ENCODE data around the gene LSR. TPM values are rescaled to one million over a fixed set of nuclear protein-coding genes. Genes with fewer than 3 reads are reported as not detected.

Gene LSR
- total RNA-seq, 2 donors from 2014 or later: 7.5 to 7.6 TPM

DNA sequence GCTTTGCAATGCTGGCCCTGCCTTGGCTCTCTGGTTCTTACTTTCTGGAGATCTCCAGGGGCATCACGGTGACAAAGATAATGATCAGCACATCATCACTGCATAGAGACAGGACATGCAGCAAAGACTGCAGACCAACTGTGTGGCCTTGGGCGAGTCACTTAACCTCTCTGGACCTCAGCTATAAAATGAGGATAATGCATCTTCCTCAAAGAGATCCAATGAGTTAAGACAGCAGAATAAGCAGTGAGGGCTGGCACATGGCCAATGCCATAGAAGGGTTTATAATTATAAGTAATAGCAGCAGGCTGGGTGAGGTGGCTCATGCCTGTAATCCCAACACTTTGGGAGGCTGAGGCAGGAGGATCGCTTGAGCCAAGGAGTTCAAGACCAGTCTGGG, 45.5 kb downstream of the LSR start:
- ATAC-seq: no peak
- no peak for DNase-seq

DNA sequence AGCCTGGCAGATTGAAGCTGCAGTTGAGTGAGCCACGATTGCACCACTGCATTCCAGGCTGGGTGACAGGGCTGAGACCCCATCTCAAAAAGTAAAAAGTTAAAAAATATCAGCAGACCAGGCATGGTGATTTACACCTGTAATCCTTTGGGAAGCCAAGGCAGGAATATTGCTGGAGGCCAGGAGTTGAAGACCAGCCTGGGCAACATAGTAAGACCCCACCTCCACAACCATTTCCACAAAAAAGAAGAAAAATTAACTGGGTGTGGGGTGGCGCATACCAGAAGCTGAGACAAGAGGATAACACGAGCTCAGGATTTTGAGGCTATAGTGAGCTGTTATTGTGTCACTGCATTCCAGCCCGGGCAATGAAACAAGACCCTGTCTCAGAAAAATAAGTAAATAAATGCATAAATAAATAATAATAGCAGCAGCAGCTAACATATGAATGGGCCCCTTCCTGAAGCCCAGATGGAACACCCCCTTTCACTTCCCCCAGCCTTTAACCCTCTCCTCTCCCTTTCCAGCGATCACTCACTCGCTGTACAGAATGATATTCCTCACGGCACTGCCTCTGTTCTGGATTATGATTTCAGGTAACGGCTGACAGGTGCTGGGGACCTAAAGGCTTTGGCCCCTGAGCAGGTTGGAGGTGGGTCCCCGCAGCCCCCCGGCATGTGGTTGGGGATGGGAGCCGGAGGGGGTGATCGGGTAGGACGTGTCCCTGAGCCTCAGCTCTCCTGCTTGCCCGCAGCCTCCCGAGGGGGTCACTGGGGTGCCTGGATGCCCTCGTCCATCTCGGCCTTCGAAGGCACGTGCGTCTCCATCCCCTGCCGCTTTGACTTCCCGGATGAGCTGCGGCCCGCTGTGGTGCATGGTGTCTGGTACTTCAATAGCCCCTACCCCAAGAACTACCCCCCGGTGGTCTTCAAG, 46.3 kb downstream of the LSR start:
- DNase-seq (no peak), ATAC-seq (no peak)
- intact Hi-C loops (cut with DNase I): no loop called here

More for the DNA sequence above, 45.5 kb downstream of the LSR start:
- intact Hi-C loops (cut with DNase I): no loop called here

DNA sequence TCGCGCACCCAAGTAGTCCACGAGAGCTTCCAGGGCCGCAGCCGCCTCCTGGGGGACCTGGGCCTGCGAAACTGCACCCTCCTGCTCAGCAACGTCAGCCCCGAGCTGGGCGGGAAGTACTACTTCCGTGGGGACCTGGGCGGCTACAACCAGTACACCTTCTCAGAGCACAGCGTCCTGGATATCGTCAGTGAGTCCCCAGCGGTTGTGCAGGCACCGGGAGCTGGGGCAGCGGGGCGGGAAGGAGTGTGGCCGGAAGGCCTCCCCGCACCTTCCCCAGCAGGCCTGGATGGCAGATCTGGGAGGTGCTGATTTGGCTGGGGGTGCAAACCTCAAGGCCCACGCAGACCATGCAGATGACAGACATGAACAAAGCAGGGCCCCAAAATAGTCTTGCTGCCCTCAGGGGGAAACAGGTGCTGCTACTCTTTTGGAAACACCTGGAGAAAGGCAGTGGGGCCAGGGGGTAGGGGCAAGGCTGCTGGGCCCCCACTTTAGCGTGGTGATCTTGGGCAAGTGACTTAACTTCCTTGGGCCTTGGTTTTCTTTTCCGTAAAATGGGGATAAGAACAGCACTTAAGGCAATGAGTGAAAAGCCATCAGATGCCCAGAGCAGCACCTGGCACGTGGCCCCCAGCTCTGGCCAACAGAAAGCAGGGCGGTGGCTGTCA, 47.1 kb downstream of the LSR start:
- DNase-seq: no peak
- ATAC-seq: no peak
- intact Hi-C loops (cut with DNase I): no loop called here

DNA sequence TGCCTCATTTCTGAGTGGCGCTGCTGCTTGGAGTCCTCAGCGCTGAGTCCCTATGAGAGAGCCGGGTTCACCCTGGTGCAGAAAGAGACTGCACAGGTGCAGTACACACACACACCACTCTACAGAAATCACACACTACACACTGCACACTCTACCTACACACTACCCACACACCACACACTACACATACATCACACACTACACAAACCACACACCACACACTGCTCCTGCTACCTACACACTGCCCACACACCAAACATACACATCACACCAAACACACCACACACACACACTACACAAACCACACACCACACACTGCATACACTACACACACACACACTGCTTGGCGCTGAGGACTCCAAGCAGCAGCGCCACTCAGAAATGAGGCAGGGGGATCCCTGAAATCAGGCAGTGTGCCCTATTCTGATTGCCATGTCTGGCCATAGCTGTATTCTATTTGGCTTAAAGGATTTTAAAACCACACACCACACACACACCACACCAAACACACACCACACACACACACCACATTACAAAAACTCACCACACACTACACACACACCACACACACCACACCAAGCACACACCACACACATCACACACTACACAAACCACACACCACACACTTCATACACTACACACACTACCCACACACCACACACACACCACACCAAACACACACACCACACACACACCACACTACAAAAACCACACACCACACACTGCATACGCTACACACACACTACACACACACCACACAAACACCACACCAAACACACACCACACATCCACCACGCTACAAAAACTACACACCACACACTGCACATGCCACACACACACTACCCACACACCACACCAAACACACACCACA, 48.1 kb downstream of the LSR start:
- ATAC-seq (no peak), DNase-seq (no peak)
- intact Hi-C loops (cut with DNase I): no loop called here

DNA sequence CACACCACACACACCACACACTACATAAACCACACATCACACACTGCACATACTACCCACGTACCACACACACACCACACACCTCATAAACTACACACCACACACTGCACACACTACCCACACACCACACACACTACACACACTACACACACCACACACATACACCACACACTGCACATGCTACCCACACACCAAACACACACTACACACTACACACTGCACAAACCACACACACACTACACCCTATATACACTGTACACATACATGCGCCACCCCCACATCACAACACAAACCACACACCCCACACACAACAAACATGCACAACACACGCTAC, 48.7 kb downstream of the LSR start:
- ATAC-seq: no peak
- DNase-seq: no peak
- intact Hi-C loops (cut with DNase I): no loop called here

DNA sequence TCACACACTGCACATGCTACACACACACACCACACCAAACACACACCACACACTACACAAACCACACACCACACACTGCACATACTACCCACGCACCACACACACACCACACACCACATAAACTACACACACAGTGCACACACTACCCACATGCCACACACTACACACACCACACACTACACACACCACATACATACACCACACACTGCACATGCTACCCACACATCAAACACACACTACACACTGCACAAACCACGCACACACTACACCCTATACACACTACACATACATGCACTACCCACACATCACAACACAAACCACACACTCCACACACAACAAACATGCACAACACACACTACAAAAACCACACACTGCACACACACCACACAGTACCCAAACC, 49.1 kb downstream of the LSR start:
- intact Hi-C loops (cut with DNase I): no loop called here
- ATAC-seq: no peak
- no peak for DNase-seq

DNA sequence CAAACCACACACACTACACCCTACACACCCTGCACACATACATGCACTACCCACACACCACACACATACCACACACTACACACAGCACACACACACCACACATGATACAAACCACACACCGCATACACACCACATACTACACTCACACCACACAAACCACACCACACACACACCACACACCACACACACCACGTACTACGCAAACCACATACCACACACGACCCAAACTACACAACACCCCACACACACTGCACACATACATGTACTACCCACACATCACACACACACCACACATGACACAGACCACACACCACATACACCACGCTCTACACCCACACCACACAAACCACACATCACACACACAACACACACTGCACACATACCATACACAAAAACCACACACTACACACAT, 49.8 kb downstream of the LSR start:
- ATAC-seq: no peak
- DNase-seq: no peak
- intact Hi-C loops (cut with DNase I): no loop called here

DNA sequence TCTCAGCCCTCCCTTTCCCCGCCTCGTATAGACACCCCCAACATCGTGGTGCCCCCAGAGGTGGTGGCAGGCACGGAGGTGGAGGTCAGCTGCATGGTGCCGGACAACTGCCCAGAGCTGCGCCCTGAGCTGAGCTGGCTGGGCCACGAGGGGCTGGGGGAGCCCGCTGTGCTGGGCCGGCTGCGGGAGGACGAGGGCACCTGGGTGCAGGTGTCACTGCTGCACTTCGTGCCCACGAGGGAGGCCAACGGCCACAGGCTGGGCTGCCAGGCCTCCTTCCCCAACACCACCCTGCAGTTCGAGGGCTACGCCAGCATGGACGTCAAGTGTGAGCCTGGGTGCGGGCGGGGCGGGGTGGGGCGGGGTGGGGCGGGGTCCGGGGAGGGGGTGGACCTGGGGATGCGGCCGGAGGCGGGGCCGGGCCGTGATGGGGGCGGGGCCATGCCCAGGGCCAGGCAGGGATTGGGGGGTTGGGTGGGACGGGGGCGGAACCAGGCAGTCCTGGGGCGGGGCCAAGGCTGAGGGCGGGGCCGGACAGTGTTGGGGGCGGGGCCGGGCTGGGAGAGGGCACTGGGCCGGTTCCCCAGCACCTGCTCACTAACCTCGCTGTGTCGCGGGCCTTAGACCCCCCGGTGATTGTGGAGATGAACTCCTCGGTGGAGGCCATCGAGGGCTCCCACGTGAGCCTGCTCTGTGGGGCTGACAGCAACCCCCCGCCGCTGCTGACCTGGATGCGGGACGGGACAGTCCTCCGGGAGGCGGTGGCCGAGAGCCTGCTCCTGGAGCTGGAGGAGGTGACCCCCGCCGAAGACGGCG, 50.9 kb downstream of the LSR start:
- DNase-seq (no peak), ATAC-seq (peak; percentile 23 to 50)
- intact Hi-C loops (cut with DNase I): no loop called here

DNA sequence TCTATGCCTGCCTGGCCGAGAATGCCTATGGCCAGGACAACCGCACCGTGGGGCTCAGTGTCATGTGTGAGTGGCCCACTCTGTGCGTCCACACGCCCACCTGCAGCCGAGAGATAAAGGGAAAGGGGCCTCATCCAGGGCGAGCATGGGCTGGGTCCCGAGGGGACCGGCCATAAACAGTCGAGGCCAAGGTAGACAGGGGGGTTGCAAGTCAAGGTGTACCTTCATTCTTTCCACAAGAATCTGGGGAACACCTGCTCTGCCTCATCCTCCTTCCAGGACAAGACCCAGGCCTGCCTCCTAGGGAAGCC, 51.5 kb downstream of the LSR start:
- DNase-seq (no peak), ATAC-seq (no peak)
- intact Hi-C loops (cut with DNase I): no loop called here

DNA sequence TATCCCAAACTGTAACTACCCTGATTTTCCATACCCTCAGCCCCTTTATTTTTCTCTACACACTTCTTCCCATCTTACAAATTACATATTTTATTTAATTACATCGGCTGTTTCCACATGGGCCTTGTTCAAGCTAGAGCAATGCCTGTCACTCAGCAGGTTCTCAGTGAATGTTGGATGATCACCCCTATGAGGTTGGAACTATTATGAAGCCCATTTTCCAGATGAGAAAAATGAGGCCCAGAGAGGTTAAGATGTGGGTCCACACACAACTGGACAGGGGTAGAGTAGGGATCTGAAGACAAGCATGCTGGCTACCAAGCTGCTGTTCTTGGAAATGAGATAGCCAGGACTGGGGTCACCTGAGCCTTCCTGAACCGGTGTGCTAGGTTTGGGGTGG, 53.2 kb downstream of the LSR start:
- ATAC-seq (no peak), DNase-seq (no peak)
- intact Hi-C loops (cut with DNase I): no loop called here

DNA sequence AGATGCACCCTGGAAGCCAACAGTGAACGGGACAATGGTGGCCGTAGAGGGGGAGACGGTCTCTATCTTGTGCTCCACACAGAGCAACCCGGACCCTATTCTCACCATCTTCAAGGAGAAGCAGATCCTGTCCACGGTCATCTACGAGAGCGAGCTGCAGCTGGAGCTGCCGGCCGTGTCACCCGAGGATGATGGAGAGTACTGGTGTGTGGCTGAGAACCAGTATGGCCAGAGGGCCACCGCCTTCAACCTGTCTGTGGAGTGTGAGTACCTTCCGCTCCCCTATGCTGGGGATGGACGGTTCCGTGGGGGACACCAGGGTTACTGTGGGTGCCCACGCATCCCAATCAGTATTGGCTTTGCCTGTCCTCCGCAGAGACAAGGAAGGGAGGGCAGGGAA, 53.6 kb downstream of the LSR start:
- DNase-seq (no peak), ATAC-seq (no peak)
- intact Hi-C loops (cut with DNase I): no loop called here

DNA sequence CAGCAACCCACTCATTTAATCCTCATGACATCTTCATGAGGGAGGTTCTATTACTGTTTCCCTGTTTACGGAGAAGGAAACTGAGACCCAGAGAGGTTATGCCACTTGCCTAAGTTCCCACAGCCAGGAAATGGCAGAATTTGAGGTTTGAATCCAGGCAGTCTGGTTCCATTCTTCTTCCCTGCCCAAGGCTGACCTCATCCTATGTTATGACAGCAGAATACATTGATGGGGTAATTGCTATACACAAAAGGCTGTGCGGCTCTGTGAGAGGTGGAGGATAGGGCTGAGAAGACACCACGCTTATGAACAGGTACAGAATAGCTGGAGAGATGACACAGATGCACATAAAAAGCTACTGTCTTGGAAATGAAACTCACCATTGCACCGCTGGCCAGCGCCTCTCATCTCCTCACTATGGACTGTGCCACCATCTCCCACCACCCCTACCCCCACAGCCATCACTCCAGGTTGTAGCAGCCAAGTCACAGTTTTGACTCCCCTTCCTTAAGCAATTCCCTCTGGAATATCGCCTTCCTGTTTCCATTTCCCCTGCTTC, 54.6 kb downstream of the LSR start:
- ATAC-seq: no peak
- no peak for DNase-seq
- intact Hi-C loops (cut with DNase I): no loop called here

DNA sequence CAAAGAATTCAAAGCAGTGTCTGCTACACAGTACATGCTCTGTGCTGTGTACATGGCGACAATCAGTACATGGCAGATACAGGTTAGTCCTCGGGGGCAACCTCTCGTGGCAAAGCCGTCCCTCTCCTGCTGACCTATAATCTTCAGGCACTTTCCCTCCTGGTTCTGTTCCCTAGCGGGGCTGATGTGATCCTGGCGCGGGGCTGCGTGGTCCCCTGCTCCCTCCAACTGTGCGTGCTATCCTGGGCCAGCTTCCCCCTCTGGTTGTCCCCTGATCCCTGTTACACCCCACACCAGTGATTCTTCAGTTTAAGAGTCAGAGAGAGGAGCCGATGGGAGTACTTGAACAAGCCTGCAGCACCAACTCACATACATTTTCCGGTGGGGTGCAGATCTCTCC, 55.2 kb downstream of the LSR start:
- DNase-seq: no peak
- no peak for ATAC-seq
- intact Hi-C loops (cut with DNase I): no loop called here

DNA sequence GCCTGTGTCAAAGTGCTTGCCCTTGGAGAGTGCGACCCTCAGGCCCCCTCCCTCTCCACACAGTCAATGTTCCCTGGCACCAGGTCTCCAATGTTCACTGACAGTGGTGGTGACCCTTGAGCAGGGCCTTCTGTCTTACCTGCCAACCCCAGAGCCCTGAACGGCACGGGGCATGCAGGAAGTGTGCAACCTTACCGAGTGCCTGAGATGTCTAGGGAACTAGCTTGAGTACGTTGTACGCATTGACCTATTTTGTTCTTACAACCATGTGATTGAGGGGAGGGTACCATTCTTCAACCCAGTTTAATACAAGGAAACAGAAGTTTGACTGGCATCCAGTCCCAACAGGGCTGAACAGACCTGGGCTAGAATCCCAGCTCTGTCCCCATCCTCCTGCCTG, 56.4 kb downstream of the LSR start:
- ATAC-seq: no peak
- no peak for DNase-seq
- intact Hi-C loops (cut with DNase I): no loop called here

DNA sequence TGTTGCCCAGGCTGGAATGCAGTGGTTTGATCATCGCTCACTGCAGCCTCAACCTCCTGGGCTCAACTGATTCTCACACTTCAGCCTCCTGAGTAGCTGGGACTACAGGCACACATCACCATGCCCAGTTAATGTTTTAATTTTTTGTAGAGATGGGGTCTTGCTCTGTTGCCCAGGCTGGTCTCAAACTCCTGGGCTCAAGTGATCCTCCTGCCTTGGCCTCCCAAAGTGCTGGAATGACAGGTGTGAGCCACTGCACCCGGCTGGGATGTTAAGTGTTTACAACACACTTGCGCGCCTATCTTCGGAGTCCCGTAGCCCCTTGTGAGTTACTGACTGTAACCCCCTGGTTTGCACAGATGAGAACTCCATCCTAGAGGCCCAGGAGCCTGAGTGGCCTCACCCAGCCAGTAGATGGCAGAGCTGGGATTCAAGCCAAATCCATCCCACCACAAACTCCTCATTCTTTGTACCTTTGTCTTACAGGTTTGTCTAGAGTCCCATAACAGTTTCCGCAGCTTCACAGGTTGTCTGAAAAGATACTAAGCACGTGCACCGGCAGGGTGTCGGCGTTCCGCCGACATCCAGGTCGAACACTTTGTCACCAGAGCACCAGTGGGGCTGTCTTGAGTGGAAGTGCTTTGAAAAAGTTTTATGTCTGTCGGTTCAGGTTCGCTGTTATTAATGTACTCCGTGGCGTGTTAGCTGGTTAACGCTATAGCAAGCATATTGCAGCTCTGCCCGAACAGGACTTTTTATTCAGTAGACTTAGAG, 57.9 kb downstream of the LSR start:
- ATAC-seq (no peak), DNase-seq (no peak)
- intact Hi-C loops (cut with DNase I): no loop called here

DNA sequence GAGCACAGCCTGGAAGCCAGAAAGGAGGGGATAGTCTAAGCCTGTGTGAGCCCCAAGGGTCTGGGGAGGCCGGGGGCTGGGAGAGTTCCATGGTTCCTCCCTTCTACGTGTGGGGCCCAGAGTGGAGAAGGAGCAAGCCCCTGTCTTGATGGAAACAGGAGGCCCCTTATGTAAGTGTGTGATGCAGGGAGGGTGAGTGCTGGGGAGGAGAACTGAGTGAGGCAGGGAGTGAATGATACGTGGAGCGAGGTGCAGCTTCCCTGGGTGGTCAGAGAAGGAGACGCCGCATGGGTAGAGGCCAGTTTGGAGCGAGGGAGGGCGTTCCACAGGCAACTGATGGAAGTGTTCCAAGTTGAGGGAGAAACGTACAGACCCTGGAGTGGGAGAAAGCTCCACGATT, 59.1 kb downstream of the LSR start:
- DNase-seq: no peak
- intact Hi-C loops (cut with DNase I): no loop called here
- ATAC-seq: no peak

DNA sequence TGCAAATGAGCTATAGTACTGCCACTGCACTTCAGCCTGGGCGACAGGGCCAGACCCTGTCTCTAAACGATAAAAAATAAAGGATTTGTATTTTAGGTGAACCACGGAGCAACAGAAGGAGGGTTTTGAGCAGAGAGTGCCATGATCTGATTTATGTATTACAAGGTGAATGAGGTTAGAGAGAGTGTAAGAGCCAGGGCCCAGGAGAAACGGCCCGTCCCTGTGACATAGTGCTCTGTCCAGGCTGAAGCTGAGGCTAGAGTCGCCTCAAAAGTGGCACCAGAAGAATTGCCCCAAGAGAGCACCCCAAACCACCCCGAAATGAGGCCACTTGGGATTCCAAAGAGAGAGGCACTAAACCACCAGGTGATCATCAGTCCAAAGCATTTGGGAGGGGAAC, 60.1 kb downstream of the LSR start:
- ATAC-seq: no peak
- intact Hi-C loops (cut with DNase I): no loop called here
- DNase-seq: no peak
